HepG2 (cell line): ENCODE measurements around the gene HSPE1. TPM values are rescaled to one million over a fixed set of nuclear protein-coding genes. Genes with fewer than 3 reads are reported as not detected.

Experiments used
- AFF4 ChIP-seq: sonication (generic); formaldehyde crosslinking; IDR thresholded peaks from 2 replicates; pipeline ENCODE4 v1.4.0; 2020; ENCODE audit warnings: missing genetic modification reagents
- BHLHE40 ChIP-seq: IDR thresholded peaks from 2 replicates; pipeline ENCODE4 v1.6.1; 2011; ENCODE audit warnings: low read length, improper control_type of control experiment
- CREB1 ChIP-seq, 2 experiments: fragments of 450-650 bp in 1 of 2; IDR thresholded peaks; 2 replicates each; pipeline ENCODE4 v1.6.1; 2016 to 2017; ENCODE audit warnings: control low read depth in 1 of 2, mild to moderate bottlenecking in 1 of 2, missing compliant biosample characterization in 1 of 2, missing genetic modification characterization in 1 of 2
- EHMT2 ChIP-seq: fragments of 200-600 bp; sonication (generic); IDR thresholded peaks from 2 replicates; pipeline ENCODE4 v1.7.0; 2017; ENCODE audit warnings: antibody characterized with exemption, low read depth, low read length, borderline replicate concordance
- ERF ChIP-seq: IDR thresholded peaks from 2 replicates; pipeline ENCODE4 v1.6.1; 2018; ENCODE audit warnings: missing biosample characterization, missing genetic modification reagents
- GATA4 ChIP-seq: sonication (generic); IDR thresholded peaks from 2 replicates; pipeline ENCODE4 v1.6.1; 2016; ENCODE audit warnings: antibody characterized with exemption, low read depth, borderline replicate concordance
- IKZF5 ChIP-seq: IDR thresholded peaks from 2 replicates; pipeline ENCODE4 v1.6.1; 2018; ENCODE audit warnings: missing genetic modification reagents, mild to moderate bottlenecking, missing compliant biosample characterization
- KDM1A ChIP-seq: IDR thresholded peaks from 2 replicates; pipeline ENCODE4 v1.6.1; 2016; ENCODE audit warnings: missing compliant biosample characterization
- RAD51 ChIP-seq: fragments of 450-650 bp; IDR thresholded peaks from 2 replicates; pipeline ENCODE4 v1.6.1; 2016; ENCODE audit warnings: borderline replicate concordance
- RBAK ChIP-seq: sonication (generic); formaldehyde crosslinking; IDR thresholded peaks from 2 replicates; pipeline ENCODE4 v1.5.1; 2020; ENCODE audit warnings: mild to moderate bottlenecking, missing genetic modification reagents
- U2AF1 ChIP-seq: fragments of 200-400 bp; formaldehyde crosslinking; optimal IDR thresholded peaks from 2 replicates; pipeline ENCODE3; 2017; ENCODE audit warnings: mild to moderate bottlenecking, low read depth, low read length
- XRCC5 ChIP-seq: fragments of 200-400 bp; formaldehyde crosslinking; optimal IDR thresholded peaks from 2 replicates; pipeline ENCODE3; 2017; ENCODE audit warnings: mild to moderate bottlenecking, low read length
- ZFP37 ChIP-seq: sonication (generic); formaldehyde crosslinking; IDR thresholded peaks from 2 replicates; pipeline ENCODE4 v1.4.0; 2020; ENCODE audit warnings: missing genetic modification reagents, borderline replicate concordance
- ZNF101 ChIP-seq: sonication (generic); formaldehyde crosslinking; IDR thresholded peaks from 2 replicates; pipeline ENCODE4 v1.4.0; 2020; ENCODE audit warnings: mild to moderate bottlenecking, low read depth, missing genetic modification reagents, borderline replicate concordance
- ZNF333 ChIP-seq: sonication (generic); formaldehyde crosslinking; IDR thresholded peaks from 2 replicates; pipeline ENCODE4 v1.4.0; 2020; ENCODE audit warnings: mild to moderate bottlenecking, missing genetic modification reagents, borderline replicate concordance
- ZNF501 ChIP-seq: sonication (generic); formaldehyde crosslinking; IDR thresholded peaks from 2 replicates; pipeline ENCODE4 v1.5.1; 2020; ENCODE audit warnings: mild to moderate bottlenecking, moderate library complexity, missing genetic modification reagents
- ZNF552 ChIP-seq: sonication (generic); formaldehyde crosslinking; IDR thresholded peaks from 2 replicates; pipeline ENCODE4 v1.9.0; 2022; ENCODE audit warnings: missing genetic modification reagents, mild to moderate bottlenecking, borderline replicate concordance
- ZNF775 ChIP-seq: sonication (generic); formaldehyde crosslinking; IDR thresholded peaks from 2 replicates; pipeline ENCODE4 v1.4.0; 2020; ENCODE audit warnings: missing genetic modification reagents, mild to moderate bottlenecking, moderate library complexity, borderline replicate concordance
- ZNF782 ChIP-seq: sonication (generic); formaldehyde crosslinking; IDR thresholded peaks from 2 replicates; pipeline ENCODE4 v1.4.0; 2020; ENCODE audit warnings: missing genetic modification reagents, mild to moderate bottlenecking, borderline replicate concordance
- ZNF800 ChIP-seq: sonication (generic); formaldehyde crosslinking; IDR thresholded peaks from 2 replicates; pipeline ENCODE4 v1.4.0; 2020; ENCODE audit warnings: missing genetic modification reagents
- polyA plus RNA-seq, 8 experiments: library from polyadenylated mRNA; depleted of rRNA in 3 of 8; stranded (reverse) in 7 of 8; unstranded in 1 of 8; fragments of >200 nt; fragmentation: Illumina TruSeq in 4 of 8; extraction: Trizol in 4 of 8; gene quantifications; 2 replicates each; pipeline versions ENCODE4 v1.2.1 to v1.2.3, GENCODE V29; 2011 to 2016; ENCODE audit warnings: low read depth in 4 of 8, missing spikeins in 1 of 8, mixed read lengths in 1 of 8; ENCODE audit not compliant: insufficient read depth in 1 of 8
- total RNA-seq, 5 experiments: library from RNA; depleted of rRNA; stranded (reverse); fragments of >200 nt; fragmentation: Illumina TruSeq; extraction: Trizol; gene quantifications; 2 replicates each; pipeline ENCODE4 v1.2.3, GENCODE V29; 2016; ENCODE audit warnings: low read depth in 1 of 5

HSPE1 gene
- total and polyA plus RNA-seq, 2 of the 13 experiments (the other 11 are each of a cell fraction or from before 2014, with no cell fraction given): 244 to 823 TPM

GRCh38 chr2:197499594-197500502, at the start of gene HSPE1, which contains the start of gene HSPD1 (continued):
- TF ChIP-seq AFF4 (CRISPR knock-in tag): peak; percentile 96; the same call in 1 of the 2 replicates
- TF ChIP-seq XRCC5: peak; percentile 100
- TF ChIP-seq ZFP37 (CRISPR knock-in tag): peak; percentile 23; the same call in 1 of the 2 replicates
- peak; percentile 97 for TF ChIP-seq CREB1 (IDR thresholded peaks at IDR 0.05)
- peak; percentile 99 for TF ChIP-seq CREB1 (CRISPR knock-in tag; IDR thresholded peaks at IDR 0.05)
- TF ChIP-seq RBAK (CRISPR knock-in tag): no peak
- TF ChIP-seq U2AF1: peak; percentile 68
- TF ChIP-seq GATA4: peak; percentile 49; the same call in 1 of the 2 replicates
- peak; percentile 98 for TF ChIP-seq IKZF5
- no peak; the same call in 1 of the 2 replicates for TF ChIP-seq KDM1A (CRISPR knock-in tag)
- TF ChIP-seq ZNF552 (CRISPR knock-in tag): peak; percentile 83
- TF ChIP-seq ZNF501: peak; percentile 99
- peak; percentile 92; the same call in 1 of the 2 replicates for TF ChIP-seq ZNF101
- TF ChIP-seq ERF (CRISPR knock-in tag): peak; percentile 97
- TF ChIP-seq ZNF800 (CRISPR knock-in tag): no peak; the same call in 1 of the 2 replicates
- peak; percentile 86; the same call in 1 of the 2 replicates for TF ChIP-seq ZNF775 (CRISPR knock-in tag)
- TF ChIP-seq ZNF782 (CRISPR knock-in tag): peak; percentile 99
- TF ChIP-seq ZNF333 (CRISPR knock-in tag): peak; percentile 98
- no peak for TF ChIP-seq RAD51
- TF ChIP-seq BHLHE40: peak; percentile 68
- no peak for TF ChIP-seq EHMT2
